Measurements from ENCODE around the gene CD81.
"Not testable (repeated sequence)": the region's sequence is repeated elsewhere in the genome, so short reads cannot be mapped to it uniquely, and the experiment has no call there.

The CD81 gene

DNA sequence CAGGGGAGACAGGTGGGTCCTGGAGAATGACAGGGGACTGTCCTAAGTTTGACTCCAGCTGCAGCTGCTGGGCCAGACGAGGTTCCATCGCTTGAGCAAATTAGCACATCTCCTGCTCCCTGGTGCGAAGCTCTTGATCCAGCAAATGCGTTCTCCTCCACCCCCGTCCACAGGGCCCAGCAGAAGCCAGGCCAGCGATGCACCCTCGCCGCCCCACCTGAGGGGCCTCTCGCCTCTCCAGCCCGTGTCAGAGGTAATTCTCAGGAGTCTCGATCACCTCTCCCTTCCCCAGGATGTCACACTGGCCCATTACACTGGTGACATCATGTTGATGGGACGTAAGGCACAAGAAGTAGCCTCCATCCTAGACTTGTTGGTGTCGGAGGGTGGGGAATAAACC, 19.5 kb upstream of the CD81 start:
- not testable (repeated sequence) for DNase-seq

GRCh38 chr11:2358754-2359442, 18.2 kb upstream of the CD81 start:
- no peak for DNase-seq

- no peak for DNase-seq
These were observed 17.6 kb upstream of the CD81 start for GRCh38 chr11:2359557-2359956.

- no peak for DNase-seq
These were observed 16.9 kb upstream of the CD81 start for GRCh38 chr11:2360081-2360642.

GRCh38 chr11:2361565-2361964, 15.5 kb upstream of the CD81 start:
- no peak for DNase-seq

DNA sequence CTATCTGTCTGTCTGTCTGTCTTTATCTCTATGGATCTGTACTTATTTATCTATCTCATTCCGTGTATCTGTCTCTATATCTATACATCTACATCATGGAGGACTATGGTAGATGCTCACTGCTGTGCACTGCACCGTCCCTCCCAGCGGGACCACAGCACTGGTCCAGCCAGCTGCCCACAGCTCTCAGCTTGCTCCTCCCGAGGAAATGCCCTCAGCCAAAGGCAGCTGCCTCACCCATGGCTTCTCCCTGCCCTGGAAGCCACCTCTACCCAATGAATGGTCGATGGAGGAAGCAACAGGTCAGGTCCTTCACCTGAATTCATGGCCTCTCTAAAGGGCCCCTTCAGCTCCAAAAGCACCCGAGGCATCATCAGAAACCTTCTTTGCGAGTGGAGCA, 14.7 kb upstream of the CD81 start:
- DNase-seq, result no peak

DNA sequence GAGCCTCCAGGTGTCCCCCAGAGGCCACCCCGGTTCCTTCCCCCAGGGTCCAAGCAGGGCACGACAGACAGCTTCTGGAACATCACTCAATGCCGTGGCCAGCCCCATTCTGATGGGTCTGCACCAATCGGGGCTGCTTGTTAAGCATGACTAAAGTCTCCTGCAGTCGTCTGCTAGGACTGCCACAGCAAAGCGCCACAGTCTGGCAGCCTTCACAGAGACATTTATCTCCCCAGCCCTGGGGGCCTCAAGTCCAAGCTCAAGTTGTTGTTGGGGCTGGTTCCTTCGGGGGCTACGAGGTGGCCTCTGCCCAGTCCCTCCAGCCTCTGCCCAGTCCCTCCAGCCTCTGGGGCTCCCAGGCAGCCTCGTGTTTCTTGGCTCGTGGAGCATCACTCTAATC, 14.0 kb upstream of the CD81 start:
- DNase-seq, result no peak

DNA sequence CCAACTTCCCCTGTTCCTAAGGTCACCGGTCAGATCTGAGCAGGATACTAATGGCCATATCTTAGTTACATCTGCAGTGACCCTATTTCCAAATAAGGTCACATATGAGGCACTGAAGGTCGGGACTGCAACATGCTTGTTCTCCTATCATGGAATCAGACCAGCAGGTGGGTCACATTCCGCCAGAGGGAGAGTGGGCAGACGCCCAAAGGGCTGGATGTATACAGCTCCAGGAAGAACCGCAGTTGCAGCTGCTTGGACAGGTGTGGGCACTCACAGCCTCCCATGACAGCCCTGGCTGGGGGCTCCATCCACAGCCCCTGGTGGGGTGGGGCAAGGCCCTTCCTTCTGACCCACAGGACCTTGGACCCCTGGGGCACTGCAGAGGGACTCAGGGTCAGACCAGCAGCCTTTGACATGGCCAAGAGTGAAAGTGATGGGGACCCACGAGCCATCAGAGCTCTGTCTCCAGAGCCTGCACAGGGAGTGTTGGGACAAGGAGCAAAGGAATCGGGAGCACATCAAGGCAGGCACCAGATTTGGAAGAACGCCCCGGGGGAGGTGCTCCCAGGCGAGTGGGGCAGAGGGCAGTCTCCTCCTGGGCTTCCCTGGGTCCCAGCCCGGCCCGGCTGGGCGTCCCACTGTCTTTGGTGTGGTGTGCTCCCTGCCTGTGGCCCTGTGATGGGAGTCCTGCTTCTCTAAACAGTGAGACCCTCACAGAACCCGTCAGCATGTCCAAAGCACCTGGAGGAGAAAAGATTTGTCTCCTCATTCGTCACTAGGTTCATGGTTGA, 13.3 kb upstream of the CD81 start:
- DNase-seq, result no peak

- DNase-seq, result not testable (repeated sequence)
These were observed 12.7 kb upstream of the CD81 start for GRCh38 chr11:2364386-2364785.

GRCh38 chr11:2365571-2366210, 11.4 kb upstream of the CD81 start:
- DNase-seq, result no peak

DNA sequence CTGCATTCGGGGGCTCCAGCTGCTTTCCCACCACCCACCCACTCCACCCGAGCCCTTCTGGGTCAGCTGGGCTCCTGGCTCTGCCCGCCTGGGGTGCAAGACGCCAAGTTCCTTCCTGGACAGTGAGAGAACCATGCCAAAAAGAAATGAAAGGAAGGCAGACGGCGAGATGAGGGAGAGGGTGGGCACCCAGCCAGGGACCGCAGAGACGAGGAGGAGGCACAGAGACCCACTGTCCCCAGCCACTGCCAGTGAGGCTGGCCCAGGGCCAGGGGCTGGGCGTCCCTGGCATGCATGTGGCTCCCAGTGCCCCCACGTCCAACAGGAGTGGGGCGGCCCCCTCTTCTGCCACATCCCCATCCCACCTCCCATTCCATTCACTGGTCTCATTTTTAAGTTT, 10.8 kb upstream of the CD81 start:
- no peak for DNase-seq

DNA sequence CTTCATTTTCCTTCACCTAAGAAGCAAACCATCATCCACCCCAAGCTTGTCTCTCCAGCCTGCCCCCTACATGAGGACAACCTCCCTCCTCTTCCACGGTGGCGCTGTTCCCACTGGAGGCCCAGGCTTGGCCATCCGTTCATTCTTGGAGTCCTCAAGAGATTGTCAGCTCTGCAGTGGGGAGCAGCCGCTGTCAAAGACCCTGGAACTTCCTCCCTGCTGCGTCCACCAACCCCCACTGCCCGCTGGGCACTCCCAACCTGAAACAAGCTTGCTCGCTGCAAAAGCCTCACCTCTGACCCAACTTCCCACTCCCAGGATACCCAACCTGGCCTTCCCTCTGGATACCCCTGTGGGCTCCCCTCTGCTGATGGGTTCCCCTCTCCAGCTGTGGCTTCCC, 10.4 kb upstream of the CD81 start:
- DNase-seq, result no peak

GRCh38 chr11:2367266-2368160, 9.6 kb upstream of the CD81 start:
- DNase-seq, result no peak

- no peak for DNase-seq
These were observed 8.8 kb upstream of the CD81 start for GRCh38 chr11:2368178-2368850.

DNA sequence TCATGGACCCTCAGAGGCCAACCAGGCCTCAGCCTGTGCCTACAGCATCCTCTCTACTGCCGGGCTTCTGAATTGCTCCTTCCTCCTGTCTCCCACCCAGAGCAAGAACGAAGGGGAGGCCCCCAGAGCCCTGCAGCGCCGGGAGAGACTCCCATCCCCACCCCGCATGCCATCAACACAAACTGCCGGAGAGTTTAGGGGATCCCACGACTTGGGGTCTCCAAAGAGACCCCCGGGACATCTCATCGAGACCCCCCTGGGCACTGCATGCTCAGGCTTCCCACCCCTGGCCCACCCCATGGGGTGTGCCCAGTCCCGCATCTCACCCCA, 8.3 kb upstream of the CD81 start:
- DNase-seq, result no peak

GRCh38 chr11:2369320-2369719, 7.8 kb upstream of the CD81 start:
- DNase-seq, result no peak

DNA sequence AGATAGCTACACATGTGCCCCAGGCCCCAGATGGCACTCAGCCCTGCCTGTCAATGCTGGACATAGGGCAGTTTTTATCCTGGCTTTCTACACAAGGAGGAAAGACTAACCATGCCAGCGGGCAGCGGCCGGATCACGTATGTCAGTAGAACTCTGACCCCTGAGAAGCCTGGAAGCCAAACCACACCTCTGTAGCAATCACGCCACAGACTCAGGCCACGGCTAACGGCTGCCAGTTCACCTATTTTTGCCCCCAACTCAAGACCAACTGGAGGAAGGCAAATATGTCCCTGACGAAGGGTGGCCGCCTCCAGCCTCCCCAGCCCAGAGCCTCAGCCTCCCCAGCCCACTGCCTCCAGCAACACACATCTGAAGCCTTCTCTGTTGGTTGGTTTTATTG, 7.2 kb upstream of the CD81 start:
- no peak for DNase-seq

DNA sequence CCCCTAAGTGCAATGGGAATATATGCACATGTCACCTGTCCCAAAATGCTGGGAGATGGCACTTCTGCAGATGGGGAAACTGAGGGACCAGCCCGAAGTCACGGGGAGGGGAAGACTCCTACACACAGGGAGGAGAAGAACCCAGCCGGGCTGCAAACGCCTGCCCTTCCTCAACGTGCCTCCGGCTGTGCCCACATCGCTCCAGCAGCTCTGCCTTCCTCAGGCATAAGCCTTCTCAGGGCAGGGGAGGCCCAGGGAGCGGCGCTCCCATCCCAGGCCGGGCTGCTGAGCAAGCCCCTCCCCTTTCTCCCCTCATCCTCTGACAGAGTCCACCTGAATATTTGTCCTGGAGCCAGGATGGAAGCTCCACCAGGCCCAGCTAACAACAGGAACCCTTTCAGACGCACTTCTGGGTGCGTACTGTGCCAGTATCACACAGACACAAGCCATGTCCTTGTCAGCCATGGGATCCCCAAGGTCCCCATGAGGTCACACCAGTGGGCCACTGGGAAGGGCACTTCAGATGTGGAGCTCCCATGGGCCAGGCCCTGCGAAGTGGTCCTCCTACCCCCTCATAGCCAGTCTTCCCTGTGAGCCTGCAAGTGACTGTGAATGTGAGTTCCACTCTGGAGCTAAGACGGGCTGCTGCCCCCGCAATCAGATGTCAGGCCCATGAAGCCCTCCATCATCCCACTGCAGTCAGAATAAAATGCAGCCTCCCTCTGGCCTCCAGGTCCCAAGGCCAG, 2.5 kb upstream of the CD81 start:
- no peak for DNase-seq

GRCh38 chr11:2375341-2375853, 1.7 kb upstream of the CD81 start:
- no peak for DNase-seq

- no peak for DNase-seq
These were observed 1.1 kb upstream of the CD81 start for GRCh38 chr11:2375964-2376551.

All from NCI-H1436 treated with DMSO at 0.1 percent for 48 hours (cell line).